IPS-18c (cell line): Measurements from ENCODE around the gene MYT1.

ENCODE experiments used
- H3K4me3 ChIP-seq: 2 replicates; pipeline ENCODE4 v1.7.0; 2013; ENCODE audit warnings: low read depth, mild to moderate bottlenecking, low read length, moderate library complexity; ENCODE audit not compliant: insufficient read depth
- H3K9me3 ChIP-seq: one replicate; pipeline ENCODE4 v1.6.1; 2013; ENCODE audit warnings: mild to moderate bottlenecking, low read length, moderate library complexity; ENCODE audit not compliant: control insufficient read depth, insufficient read depth

Gene MYT1

DNA sequence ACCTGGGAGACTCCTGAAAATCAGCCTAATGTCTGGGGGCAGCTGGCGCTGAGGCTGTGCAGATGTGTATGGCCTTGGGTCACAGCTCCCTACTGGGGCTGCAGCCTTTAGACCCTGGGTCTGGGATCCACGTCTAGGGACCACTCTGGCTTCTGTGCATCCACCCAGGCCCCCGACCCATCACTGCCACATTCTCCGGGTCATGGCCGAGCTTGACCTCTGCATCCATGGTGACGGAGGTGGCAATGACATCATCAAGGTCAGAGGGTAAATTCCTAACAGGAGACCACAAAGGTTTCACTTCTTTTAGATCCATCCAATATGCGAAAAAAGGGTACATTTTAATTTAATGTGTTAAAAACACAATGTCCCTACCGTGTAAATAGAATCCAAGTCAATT, 76.8 kb downstream of the MYT1 start:
- H3K4me3 ChIP-seq, result no peak overlapping the region
- H3K9me3 ChIP-seq, result no peaks in the 10 kb centered on the region

- no peaks in the 10 kb centered on the region for H3K9me3 ChIP-seq
- no peak overlapping the region for H3K4me3 ChIP-seq
Measured at GRCh38 chr20:64242003-64242796, 77.9 kb downstream of the MYT1 start.

DNA sequence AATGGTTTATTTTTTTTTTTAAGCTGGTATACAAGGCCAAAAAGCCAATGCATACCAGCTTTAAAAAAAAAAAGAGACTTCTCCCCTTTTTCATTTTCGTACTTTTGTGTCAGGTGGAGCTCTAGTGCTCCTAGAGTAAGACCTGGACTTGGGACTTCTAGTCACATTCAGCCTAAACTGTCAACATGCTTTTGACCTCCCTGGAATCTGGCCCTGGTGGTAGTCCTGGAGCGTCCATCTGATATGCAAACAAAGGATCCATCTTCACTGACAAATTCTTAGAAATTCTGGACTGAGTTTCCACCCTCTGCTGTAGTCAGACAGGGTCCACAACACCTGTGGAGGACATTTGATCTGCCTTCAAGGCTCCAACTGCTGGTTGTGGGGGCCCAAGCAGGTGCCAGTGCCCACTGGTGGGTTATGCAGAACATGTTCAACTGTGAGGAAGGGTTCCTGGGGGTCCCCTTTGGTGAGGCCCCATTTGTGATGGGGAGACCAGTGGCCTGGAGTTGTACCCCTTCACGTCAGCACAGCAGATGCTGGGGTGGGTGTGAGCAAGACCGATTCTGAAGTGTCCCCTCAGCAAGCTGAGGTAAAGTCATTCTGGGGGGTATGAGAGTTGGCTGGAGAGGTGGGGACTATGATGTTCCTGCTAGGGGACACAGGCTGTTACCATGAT, 78.7 kb downstream of the MYT1 start:
- Histone ChIP-seq H3K4me3 (no peak overlapping the region), H3K9me3 (no peaks in the 10 kb centered on the region)

GRCh38 chr20:64244281-64244805, 80.1 kb downstream of the MYT1 start:
- Histone ChIP-seq H3K4me3 (no peak overlapping the region), H3K9me3 (no peaks in the 10 kb centered on the region)

GRCh38 chr20:64244870-64245603, 80.8 kb downstream of the MYT1 start:
- H3K9me3 ChIP-seq, result no peaks in the 10 kb centered on the region
- no peak overlapping the region for H3K4me3 ChIP-seq

- no peak overlapping the region for H3K4me3 ChIP-seq
- no peaks in the 10 kb centered on the region for H3K9me3 ChIP-seq
Measured at GRCh38 chr20:64245746-64246595, 81.7 kb downstream of the MYT1 start.

- Histone ChIP-seq H3K4me3 (no peak overlapping the region), H3K9me3 (no peaks in the 10 kb centered on the region)
Measured at GRCh38 chr20:64246616-64247306, 82.5 kb downstream of the MYT1 start.

- Histone ChIP-seq H3K9me3 (no peaks in the 10 kb centered on the region), H3K4me3 (no peak overlapping the region)
Measured at GRCh38 chr20:64247307-64247618, 83.0 kb downstream of the MYT1 start.

DNA sequence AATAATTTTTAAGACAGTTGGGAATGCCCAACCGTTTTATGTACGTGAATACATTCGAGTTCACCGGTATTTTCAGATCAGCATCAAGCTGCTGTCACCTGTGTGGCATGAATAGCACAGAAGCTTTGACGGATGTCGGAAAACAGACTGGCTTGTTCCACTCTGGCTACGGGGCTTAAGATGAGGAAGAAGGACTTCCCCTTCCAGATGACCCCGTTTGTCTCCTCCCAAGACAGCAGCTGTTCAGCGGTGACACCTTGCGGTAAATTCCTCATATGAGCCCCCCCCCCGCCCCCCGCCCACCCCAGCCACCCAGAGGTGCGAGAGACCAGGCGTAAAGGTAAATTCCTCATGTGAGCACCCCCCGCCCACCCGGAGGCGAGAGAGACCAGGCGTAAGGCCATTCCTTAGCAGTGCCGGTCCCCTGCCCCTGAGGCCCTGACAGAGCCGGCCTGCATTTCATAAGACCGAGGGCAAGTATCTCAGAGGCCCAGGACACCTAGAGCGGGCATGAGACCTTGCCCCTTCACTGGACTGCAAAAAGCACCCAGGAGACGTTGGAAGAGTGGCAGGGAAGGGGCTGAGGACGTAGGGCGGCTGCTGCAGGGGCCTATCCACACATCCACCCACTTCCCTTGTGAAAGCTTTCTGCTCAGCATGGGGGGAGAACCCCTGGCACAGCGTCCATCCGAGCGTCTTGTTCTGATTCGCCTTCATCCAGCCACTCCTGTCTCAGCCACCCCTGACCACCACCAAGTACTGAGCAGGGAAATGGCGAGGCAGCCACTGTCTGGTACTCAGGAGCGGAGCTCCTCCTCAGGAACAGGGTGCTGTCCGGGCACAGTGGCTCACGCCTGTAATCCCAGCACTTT, 84.0 kb downstream of the MYT1 start:
- Histone ChIP-seq H3K9me3 (no peaks in the 10 kb centered on the region), H3K4me3 (no peak overlapping the region)

DNA sequence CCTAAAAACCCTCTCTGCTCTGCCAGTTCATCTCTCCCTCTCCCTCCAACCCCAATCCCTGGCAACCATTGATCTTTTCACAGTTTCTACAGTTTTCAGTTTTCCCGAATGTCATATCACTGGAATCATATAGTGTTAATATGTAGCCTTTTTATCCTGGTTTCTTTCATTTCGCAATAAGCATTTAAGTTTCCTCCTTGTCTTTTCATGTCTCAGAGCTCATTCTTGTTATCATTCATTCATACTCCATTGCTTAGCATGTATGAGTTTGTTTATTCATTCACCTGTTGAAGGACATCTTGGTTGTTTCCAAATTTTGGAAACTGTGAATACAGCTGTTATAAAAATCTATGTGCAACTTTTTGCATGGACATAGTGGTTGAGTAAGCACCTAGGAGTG, 85.8 kb downstream of the MYT1 start:
- Histone ChIP-seq H3K9me3 (no peaks in the 10 kb centered on the region), H3K4me3 (no peak overlapping the region)

DNA sequence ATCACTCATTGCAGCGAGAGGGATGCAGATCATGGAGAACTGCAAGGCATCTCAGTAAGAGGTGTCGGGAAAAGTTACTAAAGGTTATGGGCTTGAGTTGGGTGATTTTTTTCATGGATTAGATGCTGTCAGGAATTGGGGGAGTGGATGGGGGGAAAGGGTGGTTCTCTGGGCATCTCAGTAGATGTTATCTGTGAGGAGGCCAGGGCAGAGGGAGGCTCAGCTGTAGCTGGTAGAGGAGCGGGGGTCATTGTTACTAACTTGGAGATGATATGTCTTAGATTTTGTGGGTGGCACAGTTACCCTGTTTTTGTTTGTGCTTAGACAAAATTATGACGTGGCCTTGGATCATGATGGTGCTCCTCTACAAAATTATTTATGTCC, 88.7 kb downstream of the MYT1 start:
- Histone ChIP-seq H3K4me3 (no peak overlapping the region), H3K9me3 (no peaks in the 10 kb centered on the region)

DNA sequence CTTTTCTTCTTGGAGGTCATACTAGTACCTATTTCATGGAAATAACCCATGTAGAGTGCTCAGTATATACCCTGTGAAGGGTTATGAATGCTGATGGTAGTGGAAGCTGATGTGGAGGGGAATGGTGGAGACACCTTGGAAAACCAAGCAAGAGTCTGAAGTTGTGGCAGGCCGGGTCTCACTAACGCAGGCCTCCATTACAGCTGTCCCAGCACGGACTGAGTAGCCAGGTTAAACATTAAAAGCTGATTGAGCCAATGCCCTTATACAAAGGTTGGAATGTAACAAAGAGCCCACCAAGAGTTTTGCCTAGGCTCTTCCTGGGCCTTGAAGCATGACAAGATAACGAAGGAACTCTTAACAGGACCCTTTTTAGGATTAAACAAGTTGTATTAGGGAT, 89.2 kb downstream of the MYT1 start:
- H3K4me3 ChIP-seq, result no peak overlapping the region
- no peaks in the 10 kb centered on the region for H3K9me3 ChIP-seq

DNA sequence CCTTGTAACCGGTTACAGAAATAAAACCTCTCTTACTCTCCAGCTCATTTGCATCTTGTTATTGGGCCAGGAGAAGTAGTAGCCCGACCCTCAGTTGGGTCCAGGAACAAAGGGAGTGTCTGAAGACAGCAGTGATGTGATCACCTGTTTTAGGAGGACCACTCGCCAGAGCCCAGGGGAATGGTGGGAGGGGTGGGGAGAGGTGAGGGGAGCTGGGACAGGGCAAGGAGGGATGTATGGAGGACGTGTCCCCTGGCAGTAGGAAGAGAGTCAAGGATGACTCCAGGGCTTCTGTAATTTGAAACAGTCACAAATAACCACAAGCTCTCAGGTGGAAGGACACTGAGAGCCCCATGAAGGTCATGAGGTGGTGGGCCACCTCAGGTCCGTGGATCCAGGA, 89.9 kb downstream of the MYT1 start:
- no peaks in the 10 kb centered on the region for H3K9me3 ChIP-seq

DNA sequence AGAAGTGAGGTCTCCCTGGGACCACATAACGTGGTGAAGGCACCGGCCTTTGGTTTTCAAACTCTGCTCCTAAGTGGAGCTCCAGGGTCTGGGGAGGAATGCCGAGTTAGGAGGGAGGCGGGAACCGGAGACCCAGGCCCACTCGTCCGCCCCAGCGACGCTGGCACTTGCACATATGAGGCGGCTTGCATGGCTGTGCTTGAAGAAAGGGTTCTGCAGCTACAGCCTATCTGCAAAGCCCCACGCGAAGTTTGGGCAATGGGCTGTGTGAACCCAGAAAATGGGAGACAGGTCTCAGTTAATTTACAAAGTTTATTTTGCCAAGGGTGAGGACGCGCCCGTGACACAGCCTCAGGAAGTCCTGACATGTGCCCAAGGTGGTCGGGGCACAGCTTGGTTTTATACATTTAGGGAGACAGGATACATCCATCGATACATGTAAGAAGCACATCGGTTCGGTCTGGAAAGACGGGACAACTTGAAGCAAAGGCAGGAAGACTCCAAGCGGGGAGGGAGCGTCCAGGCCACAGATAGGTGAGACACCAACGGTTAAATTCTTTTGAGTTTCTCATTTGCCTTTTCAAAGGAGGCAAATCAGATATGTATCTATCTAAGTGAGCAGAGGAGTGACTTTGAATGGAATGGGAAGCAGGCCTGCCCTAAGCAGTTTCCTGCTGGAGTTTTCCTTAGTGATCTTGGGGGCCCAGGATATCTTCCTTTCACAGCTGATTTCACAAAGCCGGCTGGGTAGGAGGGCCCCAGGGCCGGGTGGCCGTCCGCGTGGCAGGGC, 90.5 kb downstream of the MYT1 start:
- peak overlapping the region; percentile 87 for H3K4me3 ChIP-seq
- H3K9me3 ChIP-seq, result no peaks in the 10 kb centered on the region

More for the DNA sequence above, 89.9 kb downstream of the MYT1 start:
- H3K4me3 ChIP-seq, result no peak overlapping the region
